OCI-LY1 (cell line): ENCODE results near the gene IL12RB1.

Source experiments
- H2AFZ ChIP-seq: fragments of 200-600 bp; sonication (generic), shearing (Covaris generic); 2 replicates; pipeline ENCODE4 v1.6.0; 2014; ENCODE audit warnings: antibody characterized with exemption, mild to moderate bottlenecking, low read length
- H3F3A ChIP-seq: fragments of 200-600 bp; sonication (generic), shearing (Covaris generic); 2 replicates; pipeline ENCODE4 v1.6.0; 2014; ENCODE audit warnings: mild to moderate bottlenecking, antibody characterized with exemption, low read length, moderate library complexity; ENCODE audit not compliant: insufficient read depth
- H3K27ac ChIP-seq: fragments of 200-600 bp; sonication (generic); 2 replicates; pipeline ENCODE4 v1.5.1; 2014; ENCODE audit warnings: low read length, mixed run types, mild to moderate bottlenecking, low read depth; ENCODE audit not compliant: poor library complexity, severe bottlenecking
- H3K27me3 ChIP-seq: fragments of 200-600 bp; sonication (generic); 2 replicates; pipeline ENCODE4 v1.6.0; 2014; ENCODE audit warnings: antibody characterized with exemption, mild to moderate bottlenecking, low read length, moderate library complexity; ENCODE audit not compliant: insufficient read depth
- H3K36me3 ChIP-seq: fragments of 200-600 bp; sonication (generic); 2 replicates; pipeline ENCODE4 v1.6.1; 2014; ENCODE audit warnings: mild to moderate bottlenecking, antibody characterized with exemption, low read length, moderate library complexity, mixed read lengths; ENCODE audit not compliant: insufficient read depth
- H3K4me1 ChIP-seq: fragments of 200-600 bp; sonication (generic); 2 replicates; pipeline ENCODE4 v1.5.1; 2014; ENCODE audit warnings: mild to moderate bottlenecking, low read length, moderate library complexity; ENCODE audit not compliant: insufficient read depth, severe bottlenecking
- H3K4me2 ChIP-seq: fragments of 200-600 bp; sonication (generic), shearing (Covaris generic); 2 replicates; pipeline ENCODE4 v1.6.1; 2014; ENCODE audit warnings: low read length
- H3K4me3 ChIP-seq: fragments of 200-600 bp; sonication (generic); 2 replicates; pipeline ENCODE4 v1.5.1; 2014; ENCODE audit warnings: low read length, low read depth, mild to moderate bottlenecking, mixed read lengths; ENCODE audit not compliant: poor library complexity, severe bottlenecking
- H3K79me2 ChIP-seq: fragments of 200-600 bp; shearing (Covaris generic); 2 replicates; pipeline ENCODE4 v1.6.1; 2016; ENCODE audit warnings: mixed run types, low read length, mixed read lengths; ENCODE audit not compliant: insufficient read depth
- H3K9ac ChIP-seq: fragments of 200-600 bp; sonication (generic), shearing (Covaris generic); 2 replicates; pipeline ENCODE4 v1.6.1; 2014; ENCODE audit warnings: mild to moderate bottlenecking, low read length, mixed read lengths
- H3K9me2 ChIP-seq: fragments of 200-600 bp; sonication (generic), shearing (Covaris generic); 2 replicates; pipeline ENCODE4 v1.6.1; 2014; ENCODE audit warnings: low read depth, mild to moderate bottlenecking, low read length, mixed read lengths
- H3K9me3 ChIP-seq: fragments of 200-600 bp; shearing (Covaris generic); 2 replicates; pipeline ENCODE4 v1.6.1; 2014; ENCODE audit warnings: low read length, mixed read lengths
- H4K20me1 ChIP-seq: fragments of 200-600 bp; sonication (generic), shearing (Covaris generic); 2 replicates; pipeline ENCODE4 v1.6.0; 2016; ENCODE audit warnings: mild to moderate bottlenecking, low read length; ENCODE audit not compliant: insufficient read depth
- CTCF ChIP-seq: fragments of 200-600 bp; sonication (generic), shearing (Covaris generic); IDR thresholded peaks from 2 replicates; pipeline ENCODE4 v1.5.1; 2017; ENCODE audit warnings: mild to moderate bottlenecking, antibody characterized with exemption, low read length, moderate library complexity, mixed read lengths
- EZH2 ChIP-seq: fragments of 200-600 bp; sonication (generic), shearing (Covaris generic); IDR thresholded peaks from 2 replicates; pipeline ENCODE4 v1.8.0; 2017; ENCODE audit warnings: borderline replicate concordance, mixed run types, mild to moderate bottlenecking, antibody characterized with exemption, low read length, moderate library complexity, mixed read lengths

The IL12RB1 gene

GRCh38 chr19:18122424-18122823 is 35.7 kb upstream of the IL12RB1 start:
- Histone ChIP-seq H3K9me3 (no peaks in the 10 kb centered on the region), H2AFZ (no peak overlapping the region), H3K79me2 (no peaks in the 10 kb centered on the region), H3K27me3 (no peaks in the 10 kb centered on the region), H3K4me1 (peaks cover 22% of the 10 kb centered on the region), H3K4me3 (no peak overlapping the region), H4K20me1 (no peaks in the 10 kb centered on the region), H3K4me2 (no peak overlapping the region), H3K9ac (no peak overlapping the region), H3K9me2 (no peaks in the 10 kb centered on the region), H3F3A (no peaks in the 10 kb centered on the region), H3K27ac (no peak overlapping the region), H3K36me3 (peaks cover 40% of the 10 kb centered on the region)
- TF ChIP-seq EZH2: no peak
- no peak for TF ChIP-seq CTCF

GRCh38 chr19:18121166-18121565 is 34.4 kb upstream of the IL12RB1 start:
- Histone ChIP-seq H3K4me3 (no peak overlapping the region), H2AFZ (no peak overlapping the region), H3K9me2 (no peaks in the 10 kb centered on the region), H3K9me3 (no peaks in the 10 kb centered on the region), H3K4me1 (peaks cover 27% of the 10 kb centered on the region), H3F3A (no peaks in the 10 kb centered on the region), H3K27ac (no peak overlapping the region), H3K27me3 (no peaks in the 10 kb centered on the region), H3K9ac (no peak overlapping the region), H3K79me2 (no peaks in the 10 kb centered on the region), H3K36me3 (peaks cover 36% of the 10 kb centered on the region), H4K20me1 (no peaks in the 10 kb centered on the region), H3K4me2 (no peak overlapping the region)
- TF ChIP-seq CTCF: no peak
- no peak for TF ChIP-seq EZH2

GRCh38 chr19:18120127-18120526 is 33.4 kb upstream of the IL12RB1 start:
- peak overlapping the region; percentile 84; the same call in 1 of the 2 replicates for H3K4me2 ChIP-seq

More at GRCh38 chr19:18120127-18120526, 33.4 kb upstream of the IL12RB1 start:
- H4K20me1 ChIP-seq: no peaks in the 10 kb centered on the region
- no peaks in the 10 kb centered on the region for H3K9me3 ChIP-seq
- H3F3A ChIP-seq: no peaks in the 10 kb centered on the region
- peaks cover 27% of the 10 kb centered on the region for H3K4me1 ChIP-seq
- peaks cover 34% of the 10 kb centered on the region for H3K36me3 ChIP-seq
- no peaks in the 10 kb centered on the region for H3K9me2 ChIP-seq
- H3K79me2 ChIP-seq: no peaks in the 10 kb centered on the region
- no peak for TF ChIP-seq EZH2
- no peak for TF ChIP-seq CTCF
- no peak overlapping the region for H3K9ac ChIP-seq
- no peak overlapping the region for H3K4me3 ChIP-seq
- peak overlapping the region; percentile 73 for H3K27ac ChIP-seq
- no peak overlapping the region for H2AFZ ChIP-seq
- H3K27me3 ChIP-seq: no peaks in the 10 kb centered on the region
